IMR-90 (cell line): ENCODE data around the gene DISC1.

ENCODE experiments used
- CEBPB ChIP-seq: IDR thresholded peaks from 2 replicates; pipeline ENCODE4 v1.6.1; 2012; ENCODE audit warnings: low read depth, low read length, improper control_type of control experiment
- CHD1 ChIP-seq: IDR thresholded peaks from 2 replicates; pipeline ENCODE4 v1.6.1; 2012; ENCODE audit warnings: low read depth, low read length, improper control_type of control experiment
- CTCF ChIP-seq: conservative IDR thresholded peaks from 2 replicates; pipeline ENCODE4 v1.5.1; 2012; ENCODE audit warnings: mild to moderate bottlenecking, low read depth, low read length, improper control_type of control experiment
- ELK1 ChIP-seq: fragments of 150-350 bp; IDR thresholded peaks from 2 replicates; pipeline ENCODE4 v1.6.1; 2016; ENCODE audit warnings: low read depth, mild to moderate bottlenecking, low read length, moderate library complexity, borderline replicate concordance
- MAFK ChIP-seq: IDR thresholded peaks from 2 replicates; pipeline ENCODE4 v1.6.1; 2012; ENCODE audit warnings: low read depth, low read length, improper control_type of control experiment
- MXI1 ChIP-seq: IDR thresholded peaks from 2 replicates; pipeline ENCODE4 v1.6.1; 2012; ENCODE audit warnings: low read depth, mild to moderate bottlenecking, low read length, moderate library complexity, borderline replicate concordance
- NFE2L2 ChIP-seq: fragments of 150-350 bp; IDR thresholded peaks from 2 replicates; pipeline ENCODE4 v1.6.1; 2016; ENCODE audit warnings: low read depth, mild to moderate bottlenecking, low read length
- POLR2A ChIP-seq: IDR thresholded peaks from 2 replicates; pipeline ENCODE4 v1.6.1; 2012; ENCODE audit warnings: mild to moderate bottlenecking, low read depth, low read length
- RAD21 ChIP-seq: IDR thresholded peaks from 2 replicates; pipeline ENCODE4 v1.6.1; 2012; ENCODE audit warnings: low read length, improper control_type of control experiment
- RCOR1 ChIP-seq: IDR thresholded peaks from 2 replicates; pipeline ENCODE4 v1.6.1; 2012; ENCODE audit warnings: mild to moderate bottlenecking, low read length, improper control_type of control experiment; ENCODE audit not compliant: insufficient replicate concordance
- SMC3 ChIP-seq: fragments of 150-350 bp; IDR thresholded peaks from 2 replicates; pipeline ENCODE4 v1.6.1; 2016; ENCODE audit warnings: low read depth, mild to moderate bottlenecking, antibody characterized with exemption, low read length, moderate library complexity
- USF2 ChIP-seq: fragments of 150-350 bp; IDR thresholded peaks from 2 replicates; pipeline ENCODE4 v1.6.1; 2017; ENCODE audit warnings: mild to moderate bottlenecking, antibody characterized with exemption, low read length, low read depth

- TF ChIP-seq CTCF: no peak
- no peak for TF ChIP-seq ELK1
- no peak for TF ChIP-seq CEBPB
- TF ChIP-seq POLR2A: no peak
- no peak for TF ChIP-seq RCOR1
- TF ChIP-seq MXI1: no peak
- no peak for TF ChIP-seq RAD21
- TF ChIP-seq CHD1: no peak
- TF ChIP-seq MAFK: no peak
- TF ChIP-seq USF2: no peak
- no peak for TF ChIP-seq NFE2L2
- TF ChIP-seq SMC3: no peak
Observed at GRCh38 chr1:231761747-231762541, 135.4 kb downstream of the DISC1 start.
